ENCODE data around the gene MTG2. TPM values are rescaled to one million over a fixed set of nuclear protein-coding genes. Genes with fewer than 3 reads are reported as not detected.

The MTG2 gene
- total and polyA plus RNA-seq, 2 of the 13 experiments (the other 11 are each of a cell fraction or from before 2014, with no cell fraction given): 20.4 to 37.8 TPM

DNA sequence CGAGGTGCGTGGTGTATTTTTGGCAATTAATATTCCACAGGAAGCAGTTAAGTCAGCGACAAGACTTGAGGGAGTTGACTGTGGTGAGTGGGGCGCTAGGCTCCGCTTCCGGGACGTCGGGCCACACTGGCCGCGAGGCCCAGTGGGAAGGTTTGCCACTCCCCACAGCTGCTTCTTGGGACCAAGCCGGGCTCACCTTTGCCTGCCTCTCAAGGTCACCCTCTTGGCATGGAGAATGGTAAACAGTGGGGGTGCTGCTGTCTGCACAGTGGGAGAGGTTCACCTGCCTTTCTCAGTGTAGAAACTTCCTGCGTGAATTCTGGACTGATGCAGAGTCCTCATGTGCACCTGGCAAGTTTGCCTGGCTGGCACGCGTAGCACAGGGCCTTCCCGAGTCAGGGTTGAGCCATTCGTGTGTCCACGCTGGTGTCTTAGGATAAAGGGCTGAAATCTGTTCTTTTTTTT is 61.8 kb downstream of the MTG2 start (continued):
- TF ChIP-seq, protein P1, sequence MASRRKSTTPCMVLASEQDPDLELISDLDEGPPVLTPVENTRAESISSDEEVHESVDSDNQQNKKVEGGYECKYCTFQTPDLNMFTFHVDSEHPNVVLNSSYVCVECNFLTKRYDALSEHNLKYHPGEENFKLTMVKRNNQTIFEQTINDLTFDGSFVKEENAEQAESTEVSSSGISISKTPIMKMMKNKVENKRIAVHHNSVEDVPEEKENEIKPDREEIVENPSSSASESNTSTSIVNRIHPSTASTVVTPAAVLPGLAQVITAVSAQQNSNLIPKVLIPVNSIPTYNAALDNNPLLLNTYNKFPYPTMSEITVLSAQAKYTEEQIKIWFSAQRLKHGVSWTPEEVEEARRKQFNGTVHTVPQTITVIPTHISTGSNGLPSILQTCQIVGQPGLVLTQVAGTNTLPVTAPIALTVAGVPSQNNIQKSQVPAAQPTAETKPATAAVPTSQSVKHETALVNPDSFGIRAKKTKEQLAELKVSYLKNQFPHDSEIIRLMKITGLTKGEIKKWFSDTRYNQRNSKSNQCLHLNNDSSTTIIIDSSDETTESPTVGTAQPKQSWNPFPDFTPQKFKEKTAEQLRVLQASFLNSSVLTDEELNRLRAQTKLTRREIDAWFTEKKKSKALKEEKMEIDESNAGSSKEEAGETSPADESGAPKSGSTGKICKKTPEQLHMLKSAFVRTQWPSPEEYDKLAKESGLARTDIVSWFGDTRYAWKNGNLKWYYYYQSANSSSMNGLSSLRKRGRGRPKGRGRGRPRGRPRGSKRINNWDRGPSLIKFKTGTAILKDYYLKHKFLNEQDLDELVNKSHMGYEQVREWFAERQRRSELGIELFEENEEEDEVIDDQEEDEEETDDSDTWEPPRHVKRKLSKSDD (CRISPR knock-in tag; IDR thresholded peaks at IDR 0.05; ENCODE audit: low read depth): 0 out of 2 replicates have a peak, but pooled peaks have one; percentile 66
- TF ChIP-seq KDM5B (CRISPR knock-in tag; IDR thresholded peaks at IDR 0.05; ENCODE audit: borderline replicate concordance) (no peak), RBM39 (IDR thresholded peaks at IDR 0.05; ENCODE audit: low read depth, low read length, poor library complexity, severe bottlenecking) (no peak), RBM22 (optimal IDR thresholded peaks at IDR 0.05; ENCODE audit: low read length) (no peak), FOXP1 (IDR thresholded peaks at IDR 0.05) (no peak), FOXP1 (CRISPR knock-in tag; IDR thresholded peaks at IDR 0.05) (0 out of 2 replicates have a peak, but pooled peaks have one; percentile 18), NFKB2 (CRISPR knock-in tag; IDR thresholded peaks at IDR 0.05; ENCODE audit: borderline replicate concordance) (0 out of 2 replicates have a peak, but pooled peaks have one; percentile 38), ZNF549 (CRISPR knock-in tag; IDR thresholded peaks at IDR 0.05) (no peak), DMAP1 (CRISPR knock-in tag; IDR thresholded peaks at IDR 0.05) (no peak), ZNF335 (CRISPR knock-in tag; IDR thresholded peaks at IDR 0.05) (no peak), ZFP37 (CRISPR knock-in tag; IDR thresholded peaks at IDR 0.05; ENCODE audit: borderline replicate concordance) (no peak), SOX6 (IDR thresholded peaks at IDR 0.05) (no peak), SOX6 (CRISPR knock-in tag; IDR thresholded peaks at IDR 0.05) (peak; percentile 37; the same call in 1 of the 2 replicates), ZNF138 (CRISPR knock-in tag; IDR thresholded peaks at IDR 0.05; ENCODE audit: low read depth) (0 out of 2 replicates have a peak, but pooled peaks have one; percentile 11)
- TF ChIP-seq, protein P2, sequence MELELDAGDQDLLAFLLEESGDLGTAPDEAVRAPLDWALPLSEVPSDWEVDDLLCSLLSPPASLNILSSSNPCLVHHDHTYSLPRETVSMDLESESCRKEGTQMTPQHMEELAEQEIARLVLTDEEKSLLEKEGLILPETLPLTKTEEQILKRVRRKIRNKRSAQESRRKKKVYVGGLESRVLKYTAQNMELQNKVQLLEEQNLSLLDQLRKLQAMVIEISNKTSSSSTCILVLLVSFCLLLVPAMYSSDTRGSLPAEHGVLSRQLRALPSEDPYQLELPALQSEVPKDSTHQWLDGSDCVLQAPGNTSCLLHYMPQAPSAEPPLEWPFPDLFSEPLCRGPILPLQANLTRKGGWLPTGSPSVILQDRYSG (CRISPR knock-in tag; IDR thresholded peaks at IDR 0.05): no peak
- TF ChIP-seq, protein P3, sequence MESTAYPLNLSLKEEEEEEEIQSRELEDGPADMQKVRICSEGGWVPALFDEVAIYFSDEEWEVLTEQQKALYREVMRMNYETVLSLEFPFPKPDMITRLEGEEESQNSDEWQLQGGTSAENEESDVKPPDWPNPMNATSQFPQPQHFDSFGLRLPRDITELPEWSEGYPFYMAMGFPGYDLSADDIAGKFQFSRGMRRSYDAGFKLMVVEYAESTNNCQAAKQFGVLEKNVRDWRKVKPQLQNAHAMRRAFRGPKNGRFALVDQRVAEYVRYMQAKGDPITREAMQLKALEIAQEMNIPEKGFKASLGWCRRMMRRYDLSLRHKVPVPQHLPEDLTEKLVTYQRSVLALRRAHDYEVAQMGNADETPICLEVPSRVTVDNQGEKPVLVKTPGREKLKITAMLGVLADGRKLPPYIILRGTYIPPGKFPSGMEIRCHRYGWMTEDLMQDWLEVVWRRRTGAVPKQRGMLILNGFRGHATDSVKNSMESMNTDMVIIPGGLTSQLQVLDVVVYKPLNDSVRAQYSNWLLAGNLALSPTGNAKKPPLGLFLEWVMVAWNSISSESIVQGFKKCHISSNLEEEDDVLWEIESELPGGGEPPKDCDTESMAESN (CRISPR knock-in tag; conservative IDR thresholded peaks at IDR 0.05): no peak
- TF ChIP-seq, protein P4, sequence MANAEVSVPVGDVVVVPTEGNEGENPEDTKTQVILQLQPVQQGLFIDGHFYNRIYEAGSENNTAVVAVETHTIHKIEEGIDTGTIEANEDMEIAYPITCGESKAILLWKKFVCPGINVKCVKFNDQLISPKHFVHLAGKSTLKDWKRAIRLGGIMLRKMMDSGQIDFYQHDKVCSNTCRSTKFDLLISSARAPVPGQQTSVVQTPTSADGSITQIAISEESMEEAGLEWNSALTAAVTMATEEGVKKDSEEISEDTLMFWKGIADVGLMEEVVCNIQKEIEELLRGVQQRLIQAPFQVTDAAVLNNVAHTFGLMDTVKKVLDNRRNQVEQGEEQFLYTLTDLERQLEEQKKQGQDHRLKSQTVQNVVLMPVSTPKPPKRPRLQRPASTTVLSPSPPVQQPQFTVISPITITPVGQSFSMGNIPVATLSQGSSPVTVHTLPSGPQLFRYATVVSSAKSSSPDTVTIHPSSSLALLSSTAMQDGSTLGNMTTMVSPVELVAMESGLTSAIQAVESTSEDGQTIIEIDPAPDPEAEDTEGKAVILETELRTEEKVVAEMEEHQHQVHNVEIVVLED (CRISPR knock-in tag; IDR thresholded peaks at IDR 0.05; ENCODE audit: borderline replicate concordance): no peak
- TF ChIP-seq, protein P5, sequence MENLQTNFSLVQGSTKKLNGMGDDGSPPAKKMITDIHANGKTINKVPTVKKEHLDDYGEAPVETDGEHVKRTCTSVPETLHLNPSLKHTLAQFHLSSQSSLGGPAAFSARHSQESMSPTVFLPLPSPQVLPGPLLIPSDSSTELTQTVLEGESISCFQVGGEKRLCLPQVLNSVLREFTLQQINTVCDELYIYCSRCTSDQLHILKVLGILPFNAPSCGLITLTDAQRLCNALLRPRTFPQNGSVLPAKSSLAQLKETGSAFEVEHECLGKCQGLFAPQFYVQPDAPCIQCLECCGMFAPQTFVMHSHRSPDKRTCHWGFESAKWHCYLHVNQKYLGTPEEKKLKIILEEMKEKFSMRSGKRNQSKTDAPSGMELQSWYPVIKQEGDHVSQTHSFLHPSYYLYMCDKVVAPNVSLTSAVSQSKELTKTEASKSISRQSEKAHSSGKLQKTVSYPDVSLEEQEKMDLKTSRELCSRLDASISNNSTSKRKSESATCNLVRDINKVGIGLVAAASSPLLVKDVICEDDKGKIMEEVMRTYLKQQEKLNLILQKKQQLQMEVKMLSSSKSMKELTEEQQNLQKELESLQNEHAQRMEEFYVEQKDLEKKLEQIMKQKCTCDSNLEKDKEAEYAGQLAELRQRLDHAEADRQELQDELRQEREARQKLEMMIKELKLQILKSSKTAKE (CRISPR knock-in tag; IDR thresholded peaks at IDR 0.05; ENCODE audit: borderline replicate concordance): no peak
- TF ChIP-seq, protein P6, sequence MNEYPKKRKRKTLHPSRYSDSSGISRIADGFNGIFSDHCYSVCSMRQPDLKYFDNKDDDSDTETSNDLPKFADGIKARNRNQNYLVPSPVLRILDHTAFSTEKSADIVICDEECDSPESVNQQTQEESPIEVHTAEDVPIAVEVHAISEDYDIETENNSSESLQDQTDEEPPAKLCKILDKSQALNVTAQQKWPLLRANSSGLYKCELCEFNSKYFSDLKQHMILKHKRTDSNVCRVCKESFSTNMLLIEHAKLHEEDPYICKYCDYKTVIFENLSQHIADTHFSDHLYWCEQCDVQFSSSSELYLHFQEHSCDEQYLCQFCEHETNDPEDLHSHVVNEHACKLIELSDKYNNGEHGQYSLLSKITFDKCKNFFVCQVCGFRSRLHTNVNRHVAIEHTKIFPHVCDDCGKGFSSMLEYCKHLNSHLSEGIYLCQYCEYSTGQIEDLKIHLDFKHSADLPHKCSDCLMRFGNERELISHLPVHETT (CRISPR knock-in tag; conservative IDR thresholded peaks at IDR 0.05): no peak

Measured in HepG2 (cell line).